Prostate gland (tissue), 2 donors: ENCODE measurements around the gene SIM2.

Experiments
- POLR2A ChIP-seq: fragments of 450-650 bp; IDR thresholded peaks from one replicate; pipeline ENCODE4 v1.6.1; 2016; ENCODE audit warnings: antibody characterized with exemption, mild to moderate bottlenecking
- POLR2AphosphoS5 ChIP-seq: sonication (generic); formaldehyde crosslinking; IDR thresholded peaks from one replicate; pipeline ENCODE4 v1.6.1; 2017; ENCODE audit warnings: antibody characterized with exemption
- TF ChIP-seq, protein P1 (sequence below), 4 experiments: fragments of 200-600 bp in 2 of 4; fragments of 450-650 bp in 2 of 4; sonication (generic) in 2 of 4; IDR thresholded peaks; 1 replicate in 3 of 4; 2 replicates in 1 of 4; pipeline ENCODE4 v1.5.1; 2016 to 2019; ENCODE audit warnings: antibody characterized with exemption in 4 of 4, mild to moderate bottlenecking in 2 of 4, moderate library complexity in 2 of 4

DNA sequence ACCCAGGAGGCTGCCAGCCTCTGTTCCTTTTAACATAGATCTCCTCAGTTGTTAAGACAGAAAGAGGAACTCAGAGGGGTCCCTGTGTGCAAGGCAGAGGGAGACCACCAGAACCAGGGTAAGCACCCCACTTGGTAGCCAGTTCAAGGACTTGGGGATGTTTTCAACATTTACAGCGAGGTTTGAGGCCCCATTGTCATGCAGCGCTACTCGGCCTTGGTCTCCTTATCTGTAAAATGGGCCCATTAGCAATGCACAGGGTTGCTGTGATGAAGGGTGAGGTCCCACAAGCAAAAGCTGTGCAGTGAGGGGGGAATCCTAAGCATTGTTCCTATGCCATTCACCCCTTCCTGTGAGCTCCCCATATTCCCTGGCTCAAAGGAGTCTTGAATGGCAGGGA, 4.2 kb downstream of the SIM2 start:
- TF ChIP-seq, protein P1, sequence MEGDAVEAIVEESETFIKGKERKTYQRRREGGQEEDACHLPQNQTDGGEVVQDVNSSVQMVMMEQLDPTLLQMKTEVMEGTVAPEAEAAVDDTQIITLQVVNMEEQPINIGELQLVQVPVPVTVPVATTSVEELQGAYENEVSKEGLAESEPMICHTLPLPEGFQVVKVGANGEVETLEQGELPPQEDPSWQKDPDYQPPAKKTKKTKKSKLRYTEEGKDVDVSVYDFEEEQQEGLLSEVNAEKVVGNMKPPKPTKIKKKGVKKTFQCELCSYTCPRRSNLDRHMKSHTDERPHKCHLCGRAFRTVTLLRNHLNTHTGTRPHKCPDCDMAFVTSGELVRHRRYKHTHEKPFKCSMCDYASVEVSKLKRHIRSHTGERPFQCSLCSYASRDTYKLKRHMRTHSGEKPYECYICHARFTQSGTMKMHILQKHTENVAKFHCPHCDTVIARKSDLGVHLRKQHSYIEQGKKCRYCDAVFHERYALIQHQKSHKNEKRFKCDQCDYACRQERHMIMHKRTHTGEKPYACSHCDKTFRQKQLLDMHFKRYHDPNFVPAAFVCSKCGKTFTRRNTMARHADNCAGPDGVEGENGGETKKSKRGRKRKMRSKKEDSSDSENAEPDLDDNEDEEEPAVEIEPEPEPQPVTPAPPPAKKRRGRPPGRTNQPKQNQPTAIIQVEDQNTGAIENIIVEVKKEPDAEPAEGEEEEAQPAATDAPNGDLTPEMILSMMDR (IDR thresholded peaks at IDR 0.05) = no peak
- TF ChIP-seq POLR2A = no peak
- TF ChIP-seq POLR2AphosphoS5 = no peak
